ENCODE data around the gene ZKSCAN1.
"Not testable (repeated sequence)": the region's sequence is repeated elsewhere in the genome, so short reads cannot be mapped to it uniquely, and the experiment has no call there.

ZKSCAN1 gene

DNA sequence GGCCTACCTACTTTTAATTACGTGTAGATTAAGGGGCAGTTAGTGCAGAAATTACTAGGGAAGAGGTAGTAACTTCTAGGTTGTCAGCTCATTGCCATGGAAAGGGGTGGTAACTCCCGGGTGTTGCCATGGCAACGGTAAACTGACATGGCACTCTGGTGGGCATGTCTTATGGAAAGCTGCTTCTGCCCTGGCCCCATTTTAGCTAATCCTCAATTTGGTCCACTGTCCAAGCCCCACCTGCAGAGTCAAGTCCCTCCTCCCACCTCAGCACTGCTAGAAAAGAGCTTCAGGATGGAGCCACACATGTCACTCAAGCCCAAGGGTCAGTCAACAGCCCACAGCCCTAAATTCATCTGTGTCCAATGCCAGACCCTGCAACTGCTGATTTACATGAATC, 7.5 kb upstream of the ZKSCAN1 start:
- TF ChIP-seq, protein P1, sequence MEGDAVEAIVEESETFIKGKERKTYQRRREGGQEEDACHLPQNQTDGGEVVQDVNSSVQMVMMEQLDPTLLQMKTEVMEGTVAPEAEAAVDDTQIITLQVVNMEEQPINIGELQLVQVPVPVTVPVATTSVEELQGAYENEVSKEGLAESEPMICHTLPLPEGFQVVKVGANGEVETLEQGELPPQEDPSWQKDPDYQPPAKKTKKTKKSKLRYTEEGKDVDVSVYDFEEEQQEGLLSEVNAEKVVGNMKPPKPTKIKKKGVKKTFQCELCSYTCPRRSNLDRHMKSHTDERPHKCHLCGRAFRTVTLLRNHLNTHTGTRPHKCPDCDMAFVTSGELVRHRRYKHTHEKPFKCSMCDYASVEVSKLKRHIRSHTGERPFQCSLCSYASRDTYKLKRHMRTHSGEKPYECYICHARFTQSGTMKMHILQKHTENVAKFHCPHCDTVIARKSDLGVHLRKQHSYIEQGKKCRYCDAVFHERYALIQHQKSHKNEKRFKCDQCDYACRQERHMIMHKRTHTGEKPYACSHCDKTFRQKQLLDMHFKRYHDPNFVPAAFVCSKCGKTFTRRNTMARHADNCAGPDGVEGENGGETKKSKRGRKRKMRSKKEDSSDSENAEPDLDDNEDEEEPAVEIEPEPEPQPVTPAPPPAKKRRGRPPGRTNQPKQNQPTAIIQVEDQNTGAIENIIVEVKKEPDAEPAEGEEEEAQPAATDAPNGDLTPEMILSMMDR (conservative IDR thresholded peaks at IDR 0.05; ENCODE audit: control insufficient read depth, insufficient read depth, low read depth, low read length) = no peak

DNA sequence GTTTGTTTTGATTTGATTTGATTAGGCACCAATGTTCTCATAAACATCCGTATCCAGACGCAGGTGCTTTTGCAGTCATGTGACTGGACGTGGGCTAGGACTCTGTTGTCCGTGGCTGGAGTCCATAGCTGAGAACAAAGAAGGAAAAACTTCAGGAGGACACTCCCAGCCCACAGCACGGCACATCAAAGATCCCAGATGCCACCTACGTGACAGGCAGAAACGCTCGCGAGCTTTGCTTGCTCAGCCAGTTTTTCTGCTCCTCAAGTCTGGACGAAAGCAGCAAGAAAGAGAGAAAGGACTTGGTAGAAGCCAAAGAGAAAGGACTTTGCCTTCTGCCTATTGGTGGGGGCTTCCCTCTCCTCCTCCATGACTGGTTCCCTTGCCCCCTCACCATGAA, 6.9 kb upstream of the ZKSCAN1 start:
- no peak for DNase-seq (ENCODE audit: low read depth)
- TF ChIP-seq, protein P1 (conservative IDR thresholded peaks at IDR 0.05; ENCODE audit: control insufficient read depth, insufficient read depth, low read depth, low read length) = no peak
- H3K4me3 ChIP-seq (ENCODE audit: control insufficient read depth, low read depth, low read length) = no peak overlapping the region

More for the DNA sequence above, 7.5 kb upstream of the ZKSCAN1 start:
- no peak for DNase-seq (ENCODE audit: low read depth)
- H3K4me3 ChIP-seq (ENCODE audit: control insufficient read depth, low read depth, low read length) = no peak overlapping the region

DNA sequence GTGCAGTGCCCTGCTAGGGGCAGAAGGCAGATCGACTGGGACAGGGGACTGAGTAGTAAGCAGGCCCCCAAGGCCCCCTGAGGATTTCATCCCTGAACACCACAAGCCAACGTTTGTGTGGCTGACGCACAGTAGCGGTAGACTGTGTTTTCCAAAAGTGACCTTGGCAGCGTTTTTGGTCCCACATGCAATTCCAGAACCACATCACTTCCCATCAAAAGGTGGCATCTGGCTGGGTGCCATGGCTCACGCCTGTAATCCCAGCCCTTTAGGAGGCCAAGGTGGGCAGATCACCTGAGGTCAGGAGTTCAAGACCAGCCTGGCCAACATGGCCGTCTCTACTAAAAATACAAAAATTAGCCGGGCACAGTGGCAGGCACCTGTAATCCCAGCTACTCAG, 5.4 kb upstream of the ZKSCAN1 start:
- not testable (repeated sequence) for DNase-seq (ENCODE audit: low read depth)

DNA sequence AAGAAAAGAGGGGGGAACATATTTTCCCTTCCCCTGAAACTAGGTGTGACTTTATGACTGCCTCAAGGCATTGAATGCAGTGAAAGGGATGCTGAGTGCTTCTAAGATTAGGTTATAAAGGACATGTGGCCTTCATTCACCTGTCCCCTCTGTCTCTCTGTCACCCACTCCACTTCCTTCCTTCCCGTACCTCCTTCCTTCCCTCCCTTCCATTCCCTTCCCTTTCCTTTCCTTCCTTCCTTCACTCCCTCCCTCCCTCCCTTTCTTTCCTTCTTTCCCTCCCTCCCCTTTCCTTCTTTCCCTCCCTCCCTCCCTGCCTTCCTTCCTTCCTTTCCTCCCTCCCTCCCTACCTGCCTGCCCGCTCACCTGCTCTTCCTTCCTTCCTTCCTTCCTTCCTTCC, 4.5 kb upstream of the ZKSCAN1 start:
- DNase-seq (ENCODE audit: low read depth) = no peak
- TF ChIP-seq, protein P1 (conservative IDR thresholded peaks at IDR 0.05; ENCODE audit: control insufficient read depth, insufficient read depth, low read depth, low read length) = no peak
- no peak overlapping the region for H3K4me3 ChIP-seq (ENCODE audit: control insufficient read depth, low read depth, low read length)

More for the DNA sequence above, 5.4 kb upstream of the ZKSCAN1 start:
- H3K4me3 ChIP-seq (ENCODE audit: control insufficient read depth, low read depth, low read length) = not testable (repeated sequence)

DNA sequence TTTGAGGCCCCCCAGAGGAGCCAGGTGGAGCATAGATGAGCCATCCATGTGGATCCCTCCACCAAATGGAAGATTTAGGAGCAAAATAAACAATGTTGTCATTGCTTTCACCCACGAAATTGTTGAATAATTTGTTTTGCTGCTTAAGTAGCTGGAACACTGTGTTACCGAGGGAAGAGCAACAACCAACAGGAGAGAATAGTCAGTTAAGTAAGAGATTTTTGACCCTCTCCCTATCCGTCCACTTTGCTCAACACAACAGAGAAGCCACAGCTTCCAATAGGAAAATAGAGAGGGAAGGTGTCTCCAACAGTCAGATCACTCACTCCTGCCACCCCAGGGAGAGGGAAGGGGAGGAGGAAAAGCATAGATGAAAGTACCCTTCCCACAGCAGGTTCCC, 3.9 kb upstream of the ZKSCAN1 start:
- H3K4me3 ChIP-seq (ENCODE audit: control insufficient read depth, low read depth, low read length) = no peak overlapping the region

DNA sequence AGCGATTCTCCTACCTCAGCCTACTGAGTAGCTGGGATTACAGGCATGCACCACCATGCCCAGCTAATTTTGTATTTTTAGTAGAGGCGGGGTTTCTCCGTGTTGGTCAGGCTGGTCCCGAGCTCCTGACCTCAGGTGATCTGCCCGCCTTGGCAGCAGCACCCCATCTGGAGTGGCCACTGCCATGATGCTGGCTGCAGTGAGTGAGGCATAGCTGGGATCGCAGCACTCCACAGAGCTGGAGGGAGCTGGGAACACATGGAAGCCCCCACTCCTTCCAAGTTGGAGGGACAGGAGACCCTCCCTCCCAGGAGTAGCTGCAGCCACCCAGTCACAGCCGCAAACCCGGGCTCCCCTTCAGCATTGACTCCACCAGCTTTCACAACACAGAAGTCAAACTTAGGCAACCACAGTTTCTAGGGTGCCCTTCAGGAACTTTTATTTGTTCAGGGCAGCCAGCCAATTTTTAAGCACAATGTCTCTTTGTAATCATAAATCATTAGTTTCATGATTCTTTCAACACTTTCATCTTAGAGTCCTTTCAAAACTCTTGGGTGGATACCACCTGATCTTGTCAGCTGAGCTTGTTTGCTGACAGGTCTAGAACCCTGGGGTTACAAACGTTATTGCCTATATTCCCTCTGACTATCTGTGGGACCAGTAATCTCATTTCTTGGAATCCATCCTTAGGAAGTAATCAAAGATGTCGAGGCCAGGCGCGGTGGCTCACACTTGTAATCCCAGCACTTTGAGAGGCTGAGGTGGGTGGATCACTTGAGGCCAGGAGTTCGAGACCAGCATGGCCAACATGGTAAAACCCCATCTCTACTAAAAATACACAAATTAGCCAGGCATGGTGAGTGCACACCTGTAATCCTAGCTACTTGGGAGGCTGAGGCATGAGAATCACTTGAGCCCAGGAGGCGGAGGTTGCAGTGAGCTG, 2.7 kb upstream of the ZKSCAN1 start:
- H3K4me3 ChIP-seq (ENCODE audit: control insufficient read depth, low read depth, low read length); DNase-seq (ENCODE audit: low read depth): not testable (repeated sequence)

More for the DNA sequence above, 3.9 kb upstream of the ZKSCAN1 start:
- TF ChIP-seq, protein P1 (conservative IDR thresholded peaks at IDR 0.05; ENCODE audit: control insufficient read depth, insufficient read depth, low read depth, low read length) = no peak
- DNase-seq (ENCODE audit: low read depth) = no peak

DNA sequence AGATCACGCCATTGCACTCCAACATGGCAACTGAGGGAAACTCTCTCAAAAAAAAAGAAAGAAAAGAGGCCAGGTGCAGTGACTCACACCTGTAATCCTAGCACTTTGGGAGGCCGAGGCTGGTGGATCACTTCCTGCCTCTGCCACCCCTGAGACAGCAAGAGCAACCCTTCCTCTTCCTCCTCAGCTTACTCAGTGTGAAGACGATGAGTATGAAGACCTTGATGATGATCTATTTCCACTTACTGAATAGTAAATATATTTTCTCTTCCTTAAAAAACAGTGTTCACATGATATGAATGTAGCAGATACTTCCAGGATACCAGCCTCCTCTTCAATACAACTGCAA, 2.1 kb upstream of the ZKSCAN1 start:
- TF ChIP-seq, protein P1 (conservative IDR thresholded peaks at IDR 0.05; ENCODE audit: control insufficient read depth, insufficient read depth, low read depth, low read length) = no peak
- H3K4me3 ChIP-seq (ENCODE audit: control insufficient read depth, low read depth, low read length) = no peak overlapping the region
- no peak for DNase-seq (ENCODE audit: low read depth)
